Glomerular visceral epithelial cell (primary cell): ENCODE results near the gene LDLR.
"Not testable (repeated sequence)": the region's sequence is repeated elsewhere in the genome, so short reads cannot be mapped to it uniquely, and the experiment has no call there.

Experiments used
- DNase-seq: peaks from one replicate; pipeline ENCODE4 v3.0.0-alpha.2; 2016; ENCODE audit errors: extremely low spot score

Gene LDLR

DNA sequence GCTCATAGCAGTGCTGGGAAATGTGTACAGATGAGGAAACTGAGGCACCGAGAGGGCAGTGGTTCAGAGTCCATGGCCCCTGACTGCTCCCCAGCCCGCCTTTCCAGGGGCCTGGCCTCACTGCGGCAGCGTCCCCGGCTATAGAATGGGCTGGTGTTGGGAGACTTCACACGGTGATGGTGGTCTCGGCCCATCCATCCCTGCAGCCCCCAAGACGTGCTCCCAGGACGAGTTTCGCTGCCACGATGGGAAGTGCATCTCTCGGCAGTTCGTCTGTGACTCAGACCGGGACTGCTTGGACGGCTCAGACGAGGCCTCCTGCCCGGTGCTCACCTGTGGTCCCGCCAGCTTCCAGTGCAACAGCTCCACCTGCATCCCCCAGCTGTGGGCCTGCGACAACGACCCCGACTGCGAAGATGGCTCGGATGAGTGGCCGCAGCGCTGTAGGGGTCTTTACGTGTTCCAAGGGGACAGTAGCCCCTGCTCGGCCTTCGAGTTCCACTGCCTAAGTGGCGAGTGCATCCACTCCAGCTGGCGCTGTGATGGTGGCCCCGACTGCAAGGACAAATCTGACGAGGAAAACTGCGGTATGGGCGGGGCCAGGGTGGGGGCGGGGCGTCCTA is 15.9 kb downstream of the LDLR start:
- no peak for DNase-seq

DNA sequence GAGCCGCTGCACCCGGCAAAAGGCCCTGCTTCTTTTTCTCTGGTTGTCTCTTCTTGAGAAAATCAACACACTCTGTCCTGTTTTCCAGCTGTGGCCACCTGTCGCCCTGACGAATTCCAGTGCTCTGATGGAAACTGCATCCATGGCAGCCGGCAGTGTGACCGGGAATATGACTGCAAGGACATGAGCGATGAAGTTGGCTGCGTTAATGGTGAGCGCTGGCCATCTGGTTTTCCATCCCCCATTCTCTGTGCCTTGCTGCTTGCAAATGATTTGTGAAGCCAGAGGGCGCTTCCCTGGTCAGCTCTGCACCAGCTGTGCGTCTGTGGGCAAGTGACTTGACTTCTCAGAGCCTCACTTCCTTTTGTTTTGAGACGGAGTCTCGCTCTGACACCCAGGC is 17.2 kb downstream of the LDLR start:
- DNase-seq: no peak

DNA sequence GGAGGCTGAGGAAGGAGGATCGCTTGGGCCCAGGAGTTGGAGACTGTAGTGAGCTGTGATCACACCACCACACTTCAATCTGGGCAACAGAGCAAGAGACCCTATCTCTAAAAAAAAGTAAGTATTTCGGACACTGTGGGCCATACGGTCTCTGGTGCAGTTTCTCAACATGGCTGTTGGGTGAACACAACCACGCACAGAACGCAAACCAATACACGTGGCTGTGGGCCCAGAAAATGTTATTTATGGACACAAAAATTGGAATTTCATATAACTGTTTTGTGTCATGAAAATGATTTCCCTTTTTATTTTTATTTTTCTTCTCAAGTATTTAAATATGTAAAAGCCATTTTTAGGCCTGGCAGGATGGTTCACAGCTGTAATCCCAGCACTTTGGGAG is 19.5 kb downstream of the LDLR start:
- no peak for DNase-seq

DNA sequence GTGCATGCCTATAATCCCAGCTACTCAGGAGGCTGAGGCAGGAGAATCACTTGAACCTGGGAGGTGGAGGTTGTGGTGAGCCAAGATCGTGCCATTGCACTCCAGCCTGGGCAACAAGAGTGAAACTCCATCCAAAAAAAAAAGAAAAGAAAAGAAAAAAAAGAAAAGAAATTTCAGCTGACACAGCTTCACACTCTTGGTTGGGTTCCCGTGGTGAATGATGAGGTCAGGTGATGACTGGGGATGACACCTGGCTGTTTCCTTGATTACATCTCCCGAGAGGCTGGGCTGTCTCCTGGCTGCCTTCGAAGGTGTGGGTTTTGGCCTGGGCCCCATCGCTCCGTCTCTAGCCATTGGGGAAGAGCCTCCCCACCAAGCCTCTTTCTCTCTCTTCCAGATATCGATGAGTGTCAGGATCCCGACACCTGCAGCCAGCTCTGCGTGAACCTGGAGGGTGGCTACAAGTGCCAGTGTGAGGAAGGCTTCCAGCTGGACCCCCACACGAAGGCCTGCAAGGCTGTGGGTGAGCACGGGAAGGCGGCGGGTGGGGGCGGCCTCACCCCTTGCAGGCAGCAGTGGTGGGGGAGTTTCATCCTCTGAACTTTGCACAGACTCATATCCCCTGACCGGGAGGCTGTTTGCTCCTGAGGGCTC is 22.0 kb downstream of the LDLR start:
- no peak for DNase-seq

DNA sequence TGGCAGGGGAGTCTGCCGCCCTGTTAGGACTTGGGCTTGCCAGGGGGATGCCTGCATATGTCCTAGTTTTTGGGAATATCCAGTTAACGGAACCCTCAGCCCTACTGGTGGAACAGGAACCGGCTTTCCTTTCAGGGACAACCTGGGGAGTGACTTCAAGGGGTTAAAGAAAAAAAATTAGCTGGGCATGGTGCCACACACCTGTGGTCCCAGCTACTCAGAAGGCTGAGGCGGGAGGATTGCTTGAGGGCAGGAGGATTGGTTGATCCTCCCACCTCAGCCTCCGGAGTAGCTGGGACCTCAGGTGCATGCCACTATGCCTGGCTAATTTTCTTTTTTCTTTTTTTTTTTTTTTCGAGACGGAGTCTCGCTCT is 22.5 kb downstream of the LDLR start:
- DNase-seq: peak; percentile 25

DNA sequence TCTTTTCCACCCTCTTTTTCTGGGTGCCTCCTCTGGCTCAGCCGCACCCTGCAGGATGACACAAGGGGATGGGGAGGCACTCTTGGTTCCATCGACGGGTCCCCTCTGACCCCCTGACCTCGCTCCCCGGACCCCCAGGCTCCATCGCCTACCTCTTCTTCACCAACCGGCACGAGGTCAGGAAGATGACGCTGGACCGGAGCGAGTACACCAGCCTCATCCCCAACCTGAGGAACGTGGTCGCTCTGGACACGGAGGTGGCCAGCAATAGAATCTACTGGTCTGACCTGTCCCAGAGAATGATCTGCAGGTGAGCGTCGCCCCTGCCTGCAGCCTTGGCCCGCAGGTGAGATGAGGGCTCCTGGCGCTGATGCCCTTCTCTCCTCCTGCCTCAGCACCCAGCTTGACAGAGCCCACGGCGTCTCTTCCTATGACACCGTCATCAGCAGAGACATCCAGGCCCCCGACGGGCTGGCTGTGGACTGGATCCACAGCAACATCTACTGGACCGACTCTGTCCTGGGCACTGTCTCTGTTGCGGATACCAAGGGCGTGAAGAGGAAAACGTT is 24.0 kb downstream of the LDLR start:
- no peak for DNase-seq

DNA sequence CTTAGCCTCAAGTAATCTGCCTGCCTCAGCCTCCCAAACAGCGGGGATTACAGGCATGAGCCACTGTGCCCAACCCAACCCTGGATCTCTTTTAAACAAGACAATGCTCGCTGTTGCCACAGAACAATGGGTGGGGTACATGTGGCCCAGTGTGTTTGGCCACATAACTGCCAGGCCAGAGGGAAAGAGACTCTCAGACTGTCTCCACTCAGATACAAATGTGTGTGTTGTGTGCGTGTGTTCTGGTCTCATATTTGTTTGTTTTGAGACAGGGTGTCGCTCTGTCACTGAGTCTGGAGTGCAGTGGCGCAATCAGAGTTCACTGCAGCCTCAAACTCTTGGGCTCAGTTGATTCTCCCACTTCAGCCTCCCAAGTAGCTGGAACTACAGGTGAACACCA is 25.8 kb downstream of the LDLR start:
- DNase-seq: no peak

DNA sequence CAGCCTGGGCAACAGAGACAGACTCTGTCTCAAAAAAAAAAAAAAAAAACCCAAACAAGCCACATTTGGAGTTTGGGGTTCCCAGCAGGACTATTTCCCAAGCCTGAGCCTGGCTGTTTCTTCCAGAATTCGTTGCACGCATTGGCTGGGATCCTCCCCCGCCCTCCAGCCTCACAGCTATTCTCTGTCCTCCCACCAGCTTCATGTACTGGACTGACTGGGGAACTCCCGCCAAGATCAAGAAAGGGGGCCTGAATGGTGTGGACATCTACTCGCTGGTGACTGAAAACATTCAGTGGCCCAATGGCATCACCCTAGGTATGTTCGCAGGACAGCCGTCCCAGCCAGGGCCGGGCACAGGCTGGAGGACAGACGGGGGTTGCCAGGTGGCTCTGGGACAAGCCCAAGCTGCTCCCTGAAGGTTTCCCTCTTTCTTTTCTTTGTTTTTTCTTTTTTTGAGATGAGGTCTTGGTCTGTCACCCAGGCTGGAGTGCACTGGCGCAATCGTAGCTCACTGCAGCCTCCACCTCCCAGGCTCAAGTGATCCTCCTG is 26.7 kb downstream of the LDLR start:
- no peak for DNase-seq

DNA sequence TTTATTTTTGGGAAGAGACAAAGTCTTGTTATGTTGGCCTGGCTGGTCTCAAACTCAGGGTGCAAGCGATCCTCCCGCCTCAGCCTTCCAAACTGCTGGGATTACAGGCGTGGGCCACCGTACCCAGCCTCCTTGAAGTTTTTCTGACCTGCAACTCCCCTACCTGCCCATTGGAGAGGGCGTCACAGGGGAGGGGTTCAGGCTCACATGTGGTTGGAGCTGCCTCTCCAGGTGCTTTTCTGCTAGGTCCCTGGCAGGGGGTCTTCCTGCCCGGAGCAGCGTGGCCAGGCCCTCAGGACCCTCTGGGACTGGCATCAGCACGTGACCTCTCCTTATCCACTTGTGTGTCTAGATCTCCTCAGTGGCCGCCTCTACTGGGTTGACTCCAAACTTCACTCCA is 27.2 kb downstream of the LDLR start:
- no peak for DNase-seq

DNA sequence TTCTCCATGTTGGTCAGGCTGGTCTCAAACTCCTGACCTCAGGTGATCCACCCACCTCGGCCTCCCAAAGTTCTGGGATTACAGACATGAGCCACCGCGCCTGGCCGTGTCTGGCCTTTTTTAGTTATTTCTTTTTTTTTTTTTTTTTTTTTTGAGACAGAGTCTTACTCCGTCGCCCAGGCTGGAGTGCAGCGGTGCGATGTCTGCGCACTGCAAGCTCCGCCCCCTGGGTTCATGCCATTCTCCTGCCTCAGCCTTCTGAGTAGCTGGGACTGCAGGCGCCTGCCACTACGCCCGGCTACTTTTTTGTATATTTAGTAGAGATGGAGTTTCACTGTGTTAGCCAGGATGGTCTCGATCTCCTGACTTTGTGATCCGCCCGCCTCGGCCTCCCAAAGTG is 32.7 kb downstream of the LDLR start:
- DNase-seq: not testable (repeated sequence)

DNA sequence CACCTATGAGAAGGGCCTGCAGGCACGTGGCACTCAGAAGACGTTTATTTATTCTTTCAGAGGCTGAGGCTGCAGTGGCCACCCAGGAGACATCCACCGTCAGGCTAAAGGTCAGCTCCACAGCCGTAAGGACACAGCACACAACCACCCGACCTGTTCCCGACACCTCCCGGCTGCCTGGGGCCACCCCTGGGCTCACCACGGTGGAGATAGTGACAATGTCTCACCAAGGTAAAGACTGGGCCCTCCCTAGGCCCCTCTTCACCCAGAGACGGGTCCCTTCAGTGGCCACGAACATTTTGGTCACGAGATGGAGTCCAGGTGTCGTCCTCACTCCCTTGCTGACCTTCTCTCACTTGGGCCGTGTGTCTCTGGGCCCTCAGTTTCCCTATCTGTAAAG is 33.9 kb downstream of the LDLR start:
- DNase-seq: no peak

DNA sequence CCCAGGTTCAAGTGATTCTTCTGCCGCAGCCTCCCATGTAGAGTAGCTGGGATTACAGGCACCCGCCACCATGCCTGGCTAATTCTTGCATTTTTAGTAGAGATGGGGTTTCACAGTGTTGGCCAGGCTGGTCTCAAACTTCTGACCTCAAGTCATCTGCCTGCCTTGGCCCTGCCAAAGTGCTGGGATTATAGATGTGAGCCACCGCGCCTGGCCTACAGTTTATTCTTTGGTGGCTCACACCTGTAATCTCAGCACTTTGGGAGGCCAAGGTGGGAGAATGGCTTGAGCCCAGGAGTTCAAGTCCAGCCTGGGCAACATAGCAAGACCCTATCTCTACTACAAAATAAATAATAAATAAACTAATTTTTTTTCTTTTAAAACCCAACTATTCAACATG is 34.9 kb downstream of the LDLR start:
- not testable (repeated sequence) for DNase-seq

DNA sequence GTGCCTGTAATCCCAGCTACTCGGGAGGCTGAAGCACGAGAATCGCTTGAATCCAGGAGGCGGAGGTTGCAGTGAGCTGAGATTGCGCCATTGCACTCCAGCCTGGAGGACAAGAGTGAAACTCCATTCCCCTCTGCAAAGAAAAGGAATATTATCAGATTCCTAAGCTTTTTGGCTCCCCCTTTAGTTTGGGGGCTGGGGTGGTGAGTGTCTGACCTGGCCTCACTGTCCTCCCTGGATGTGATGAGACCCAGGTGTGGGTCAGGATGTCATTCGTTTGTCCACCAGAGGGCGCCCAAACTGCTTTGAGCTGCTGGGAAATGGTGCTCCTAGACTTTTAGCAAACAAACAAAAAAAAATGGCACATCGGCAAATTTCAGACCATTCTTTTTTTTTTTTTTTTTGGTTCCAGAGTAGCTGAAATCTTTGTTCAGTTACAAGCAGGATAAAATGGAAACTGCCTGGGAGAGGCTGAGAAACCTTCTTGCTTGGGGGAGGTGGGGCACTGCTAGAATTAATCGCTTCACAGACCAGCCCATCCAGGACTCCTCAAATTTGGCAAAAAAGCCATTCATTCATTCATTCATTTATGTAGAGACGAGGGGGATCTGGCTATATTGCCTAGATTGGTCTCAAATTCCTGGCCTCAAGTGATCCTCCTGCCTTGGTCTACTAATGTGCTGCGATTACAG is 36.9 kb downstream of the LDLR start:
- DNase-seq: peak; percentile 75

DNA sequence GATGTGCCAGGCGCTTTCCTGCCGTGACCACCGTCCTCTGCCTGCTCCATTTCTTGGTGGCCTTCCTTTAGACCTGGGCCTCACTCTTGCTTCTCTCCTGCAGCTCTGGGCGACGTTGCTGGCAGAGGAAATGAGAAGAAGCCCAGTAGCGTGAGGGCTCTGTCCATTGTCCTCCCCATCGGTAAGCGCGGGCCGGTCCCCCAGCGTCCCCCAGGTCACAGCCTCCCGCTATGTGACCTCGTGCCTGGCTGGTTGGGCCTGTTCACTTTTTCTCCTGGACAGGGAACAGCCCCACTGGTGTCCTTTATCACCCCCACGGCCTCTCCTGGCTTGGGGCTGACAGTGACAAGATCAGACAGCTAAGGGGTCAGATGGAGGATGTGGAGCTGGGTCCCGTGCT is 38.6 kb downstream of the LDLR start:
- DNase-seq: no peak

DNA sequence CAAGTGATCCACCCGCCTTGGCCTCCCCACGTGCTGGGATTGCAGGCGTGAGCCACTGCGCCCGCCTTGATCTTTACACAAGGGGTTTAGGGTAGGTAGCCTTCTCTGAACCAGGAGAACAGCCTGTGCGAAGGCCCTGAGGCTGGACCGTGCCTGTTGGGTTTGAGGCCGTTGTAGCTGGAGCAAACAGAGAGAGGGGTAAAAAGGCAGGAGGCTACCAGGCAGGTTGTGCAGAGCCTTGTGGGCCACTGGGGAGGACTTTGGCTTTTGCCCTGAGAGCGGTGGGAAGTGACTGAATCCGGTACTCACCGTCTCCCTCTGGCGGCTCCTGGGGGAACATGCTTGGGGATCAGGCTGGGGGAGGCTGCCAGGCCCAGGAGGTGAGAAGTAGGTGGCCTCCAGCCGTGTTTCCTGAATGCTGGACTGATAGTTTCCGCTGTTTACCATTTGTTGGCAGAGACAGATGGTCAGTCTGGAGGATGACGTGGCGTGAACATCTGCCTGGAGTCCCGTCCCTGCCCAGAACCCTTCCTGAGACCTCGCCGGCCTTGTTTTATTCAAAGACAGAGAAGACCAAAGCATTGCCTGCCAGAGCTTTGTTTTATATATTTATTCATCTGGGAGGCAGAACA is 41.7 kb downstream of the LDLR start:
- peak; percentile 79 for DNase-seq

DNA sequence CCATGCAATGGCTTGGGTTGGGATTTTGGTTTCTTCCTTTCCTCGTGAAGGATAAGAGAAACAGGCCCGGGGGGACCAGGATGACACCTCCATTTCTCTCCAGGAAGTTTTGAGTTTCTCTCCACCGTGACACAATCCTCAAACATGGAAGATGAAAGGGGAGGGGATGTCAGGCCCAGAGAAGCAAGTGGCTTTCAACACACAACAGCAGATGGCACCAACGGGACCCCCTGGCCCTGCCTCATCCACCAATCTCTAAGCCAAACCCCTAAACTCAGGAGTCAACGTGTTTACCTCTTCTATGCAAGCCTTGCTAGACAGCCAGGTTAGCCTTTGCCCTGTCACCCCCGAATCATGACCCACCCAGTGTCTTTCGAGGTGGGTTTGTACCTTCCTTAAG is 42.2 kb downstream of the LDLR start:
- DNase-seq: no peak

DNA sequence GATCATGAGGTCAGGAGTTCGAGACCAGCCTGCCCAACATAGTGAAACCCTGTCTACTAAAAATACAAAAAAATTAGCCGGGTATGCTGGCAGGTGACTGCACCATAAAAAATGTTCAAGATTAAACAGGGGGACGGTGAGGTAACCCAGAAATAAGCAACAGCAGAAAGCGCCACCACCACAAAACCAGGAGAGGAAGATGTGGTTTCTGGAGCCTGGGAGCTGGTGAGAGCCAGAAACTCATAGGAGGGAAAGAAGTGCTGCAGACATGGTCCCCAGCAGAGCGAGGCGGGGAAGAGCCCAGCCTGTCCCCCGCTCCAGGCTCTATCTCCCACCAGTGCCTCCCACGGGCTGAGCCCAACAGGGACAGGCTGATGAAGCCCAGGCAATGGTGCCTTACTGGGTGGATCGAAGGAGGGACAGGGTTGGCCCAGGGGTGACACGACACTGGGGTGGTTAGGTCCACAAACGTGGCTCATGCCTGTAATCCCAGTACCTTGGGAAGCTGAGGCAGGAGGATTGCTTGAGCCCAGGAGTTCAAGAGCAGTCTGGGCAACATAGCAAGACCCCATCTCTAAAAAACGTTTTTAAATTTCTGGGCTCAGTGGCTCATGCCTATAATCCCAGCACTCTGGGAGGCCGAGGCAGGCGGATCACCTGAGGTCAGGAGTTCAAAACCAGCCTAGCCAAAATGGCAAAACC is 47.3 kb downstream of the LDLR start:
- DNase-seq: peak; percentile 32

DNA sequence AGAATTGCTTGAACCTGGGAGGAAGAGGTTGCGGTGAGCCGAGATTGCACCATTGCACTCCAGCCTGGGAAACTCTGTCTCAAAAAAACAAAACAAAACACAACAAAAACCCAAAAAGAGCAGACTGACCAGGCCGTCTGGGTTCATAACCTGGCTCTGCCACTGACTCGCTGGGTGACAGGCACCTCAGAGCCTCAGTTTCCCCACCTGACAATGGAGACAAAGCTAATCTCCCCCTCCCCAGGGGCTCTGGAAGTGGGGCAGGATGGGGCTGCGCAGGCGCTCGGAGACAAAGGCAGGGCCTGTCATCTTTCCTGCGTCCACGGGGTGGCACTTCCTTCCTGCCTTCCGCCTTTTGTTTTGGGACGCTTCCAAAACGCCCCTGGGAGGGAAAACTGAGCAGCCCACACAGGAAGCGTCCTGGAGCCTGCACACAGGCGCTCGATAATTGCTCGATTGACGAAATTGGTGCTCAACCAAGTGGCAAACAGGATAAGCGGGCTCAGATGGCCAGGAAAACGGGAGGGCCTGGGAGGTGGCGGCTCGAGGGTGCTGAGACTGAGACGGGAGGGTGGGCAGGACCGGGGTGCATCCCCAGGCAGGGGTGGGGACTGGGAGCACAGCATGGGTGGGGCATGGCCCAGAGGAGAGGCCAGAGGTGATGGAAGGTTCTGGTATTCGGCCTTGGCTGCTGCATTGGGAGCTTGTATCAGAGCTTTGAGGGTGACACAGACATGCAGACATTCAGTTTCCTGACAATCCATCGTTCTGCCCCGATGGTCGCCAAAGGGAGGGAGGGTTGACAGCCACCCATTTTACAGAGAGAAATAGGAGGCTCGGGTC is 48.5 kb downstream of the LDLR start:
- peak; percentile 94 for DNase-seq

DNA sequence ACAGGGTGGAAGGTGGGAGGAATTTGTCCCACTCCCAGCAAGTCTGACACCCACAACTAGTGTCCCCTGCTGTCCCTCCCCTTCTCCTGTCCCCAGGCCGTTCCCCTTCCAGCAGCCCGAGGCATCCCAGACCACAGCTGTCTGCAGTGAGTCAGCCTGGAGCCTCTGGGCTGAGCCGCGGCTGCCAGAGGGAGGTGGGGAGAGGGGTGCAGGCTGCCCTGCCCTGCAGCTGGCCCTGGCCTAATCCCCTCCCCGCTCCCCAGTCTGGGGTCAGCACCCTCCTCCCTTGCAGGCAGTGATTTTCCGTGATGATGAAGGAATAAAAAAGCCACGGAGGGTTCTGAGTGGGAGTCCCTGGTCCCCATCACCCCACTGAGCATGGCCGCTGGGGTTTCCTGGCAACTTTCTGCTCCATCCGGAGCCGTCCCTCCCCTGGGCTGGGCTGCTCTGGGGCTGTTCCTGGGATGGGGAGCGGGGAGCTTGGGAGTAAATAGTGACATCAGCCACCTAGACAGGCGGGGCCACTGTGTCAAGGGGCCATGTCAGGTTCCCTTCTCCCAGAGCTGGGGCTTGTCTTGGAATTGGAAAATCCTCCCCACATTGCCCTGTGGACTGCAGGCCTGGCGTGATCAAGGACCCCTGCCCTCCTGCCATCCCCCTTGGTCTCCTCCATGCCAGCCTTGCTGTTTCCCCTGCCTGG is 49.5 kb downstream of the LDLR start:
- DNase-seq: peak; percentile 92

DNA sequence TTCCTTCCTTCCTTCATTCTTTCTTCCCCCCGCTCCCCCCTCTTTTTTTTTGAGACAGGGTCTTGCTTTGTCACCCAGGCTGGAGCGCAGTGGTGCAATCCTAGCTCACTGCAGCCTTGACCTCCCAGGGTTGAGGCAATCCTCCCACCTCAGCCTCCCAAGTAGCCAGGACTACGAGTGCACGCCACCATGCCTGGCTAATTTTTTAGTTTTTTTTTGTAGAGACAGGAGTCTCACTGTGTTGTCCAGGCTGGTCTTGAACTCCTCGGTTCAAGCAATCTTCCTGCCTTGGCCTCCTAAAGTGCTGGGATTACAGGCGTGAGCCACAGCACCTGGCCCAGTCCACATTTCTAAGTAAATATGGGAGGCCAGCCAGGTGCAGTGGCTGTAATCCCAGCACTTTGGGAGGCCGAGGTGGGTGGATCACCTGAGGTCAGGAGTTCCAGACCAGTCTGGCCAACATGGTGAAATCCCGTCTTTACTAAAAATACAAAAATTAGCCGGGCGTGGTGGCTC is 50.8 kb downstream of the LDLR start:
- not testable (repeated sequence) for DNase-seq
